ENCODE data around the gene RAB23.

- TF ChIP-seq CTCF (conservative IDR thresholded peaks at IDR 0.05; ENCODE audit: low read length) (no peak), EZH2phosphoT487 (IDR thresholded peaks at IDR 0.05; ENCODE audit: borderline replicate concordance) (no peak)
These were observed 40.4 kb upstream of the RAB23 start for GRCh38 chr6:57262488-57262887.

Measured in Loucy (cell line).